NCI-H345 (cell line): ENCODE data around the gene DPEP3.
A peak's percentile ranks its signal among the peaks of the same experiment; 100 is the strongest.

Experiments
- DNase-seq: peaks from one replicate; lab custom pipeline; 2025; lab: John Stamatoyannopoulos, UW

DPEP3 gene

GRCh38 chr16:67930191-67930590, 50.1 kb downstream of the DPEP3 start:
- DNase-seq, result no peak

- DNase-seq, result peak; percentile 72
Observed at GRCh38 chr16:67928561-67929364, 51.5 kb downstream of the DPEP3 start.

- no peak for DNase-seq
Observed at GRCh38 chr16:67928147-67928546, 52.2 kb downstream of the DPEP3 start.

GRCh38 chr16:67927131-67927941, 53.0 kb downstream of the DPEP3 start:
- no peak for DNase-seq

- DNase-seq, result peak; percentile 89
Observed at GRCh38 chr16:67926181-67926750, 54.0 kb downstream of the DPEP3 start.
